Astrocyte of the hippocampus (primary cell): ENCODE measurements around the gene FSD1.
A peak's percentile ranks its signal among the peaks of the same experiment; 100 is the strongest.
"Not testable (repeated sequence)": the region's sequence is repeated elsewhere in the genome, so short reads cannot be mapped to it uniquely, and the experiment has no call there.

Source experiments
- DNase-seq: peaks from one replicate; pipeline ENCODE4 v3.0.0; 2011; ENCODE audit warnings: low read depth, low spot score

Gene FSD1

DNA sequence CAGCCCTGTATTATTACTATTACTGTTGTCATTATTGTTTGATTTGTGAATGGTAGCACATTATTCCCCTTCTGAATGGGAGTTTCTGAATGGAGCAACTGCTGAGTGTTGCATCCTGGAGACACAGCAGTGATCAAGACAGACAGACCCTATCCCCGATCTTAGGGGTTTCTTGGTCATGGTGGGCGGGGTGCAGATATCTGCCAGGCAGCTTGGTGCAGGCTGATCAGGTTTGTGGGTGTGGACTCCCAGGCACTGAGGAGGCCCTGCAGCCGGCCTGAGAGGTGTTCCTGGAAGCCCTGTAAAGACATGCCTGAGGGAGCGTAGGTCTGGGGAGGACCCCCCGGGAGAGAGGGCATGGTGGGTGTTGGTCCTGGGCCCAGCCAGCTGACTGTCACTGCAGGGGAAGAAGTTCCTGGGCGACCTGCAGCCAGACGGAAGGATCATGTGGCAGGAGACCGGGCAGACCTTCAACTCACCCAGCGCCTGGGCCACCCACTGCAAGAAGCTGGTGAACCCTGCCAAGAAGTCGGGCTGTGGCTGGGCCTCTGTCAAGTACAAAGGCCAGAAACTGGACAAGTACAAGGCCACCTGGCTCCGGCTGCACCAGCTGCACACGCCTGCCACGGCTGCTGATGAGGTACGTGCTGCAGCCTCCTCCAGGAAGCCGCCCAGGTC lies 41.1 kb downstream of the FSD1 start:
- no peak for DNase-seq

DNA sequence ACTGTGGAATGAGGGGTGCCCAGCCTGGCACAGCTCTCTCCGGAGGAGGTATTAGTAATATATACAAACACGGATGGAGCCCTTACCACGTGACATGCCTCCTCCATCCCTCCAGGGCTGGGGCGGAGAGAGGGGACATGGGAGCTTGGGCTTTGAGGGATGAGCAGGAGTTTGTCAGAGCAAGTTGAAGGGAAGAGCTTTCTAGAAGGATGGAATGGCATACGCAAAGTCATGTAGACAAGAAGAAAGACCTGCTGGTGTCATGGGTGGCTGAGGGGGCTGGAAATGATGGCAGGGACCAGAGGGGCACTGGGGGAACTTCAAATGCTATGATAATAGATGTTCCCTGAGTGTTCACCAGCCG lies 41.6 kb downstream of the FSD1 start:
- DNase-seq, result no peak

DNA sequence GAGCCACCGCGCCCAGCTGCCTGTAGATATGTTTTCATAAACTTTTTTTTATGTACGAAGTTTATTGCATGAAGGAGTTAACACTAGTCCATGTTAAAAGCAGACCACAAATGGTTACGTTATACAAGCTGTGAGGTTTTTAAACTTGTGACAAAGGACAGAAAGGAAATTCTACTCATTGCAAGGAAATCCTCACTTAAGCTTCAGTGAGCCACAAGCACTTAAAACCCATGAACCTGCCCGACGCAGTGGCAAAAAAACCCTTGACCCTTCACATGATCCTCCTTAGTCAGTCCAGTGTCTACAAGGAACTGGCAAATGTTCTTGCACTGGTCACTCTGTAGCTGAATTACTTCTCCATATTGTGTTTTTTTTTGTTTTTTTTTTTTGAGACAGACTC lies 43.1 kb downstream of the FSD1 start:
- no peak for DNase-seq

DNA sequence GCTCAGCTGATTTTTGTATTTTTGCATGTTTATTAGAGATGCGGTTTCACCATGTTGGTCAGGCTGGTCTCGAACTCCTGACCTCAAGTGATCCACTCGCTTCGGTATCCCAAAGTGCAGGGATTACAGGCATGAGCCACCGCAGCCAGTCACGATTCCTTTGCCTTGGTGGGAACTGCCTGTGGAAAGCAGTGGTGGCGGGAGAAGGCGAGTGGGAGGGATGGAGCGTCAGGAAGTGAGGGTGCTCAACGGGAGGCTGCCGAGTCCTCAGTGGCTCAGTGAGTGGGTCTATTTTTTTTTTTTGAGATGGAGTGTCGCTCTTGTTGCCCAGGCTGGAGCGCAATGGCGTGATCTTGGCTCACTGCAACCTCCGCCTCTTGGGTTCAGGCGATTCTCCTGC lies 44.8 kb downstream of the FSD1 start:
- not testable (repeated sequence) for DNase-seq

- no peak for DNase-seq
Measured at GRCh38 chr19:4350111-4350510, 45.7 kb downstream of the FSD1 start.

DNA sequence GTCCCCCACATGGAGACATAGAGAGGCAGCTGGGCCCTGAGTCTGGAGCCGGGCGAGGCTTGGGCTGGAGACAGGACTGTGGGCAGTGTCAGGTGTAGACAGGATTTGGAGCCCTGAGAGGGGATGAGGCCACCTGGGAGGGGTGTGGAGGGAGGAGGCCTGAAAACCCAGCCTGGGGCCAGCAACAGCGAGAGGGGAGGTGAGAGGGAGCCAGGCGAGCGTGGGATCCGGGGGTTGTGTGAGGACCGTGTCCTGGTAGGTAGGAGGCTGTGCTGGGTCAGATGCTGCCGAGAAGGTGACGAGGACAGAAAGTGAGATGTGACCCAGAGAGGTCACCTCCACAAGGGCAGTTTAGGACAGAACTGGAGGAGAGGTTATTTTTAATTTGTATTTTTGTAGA lies 46.3 kb downstream of the FSD1 start:
- no peak for DNase-seq

- peak; percentile 74 for DNase-seq
Measured at GRCh38 chr19:4352701-4353121, 48.3 kb downstream of the FSD1 start.

DNA sequence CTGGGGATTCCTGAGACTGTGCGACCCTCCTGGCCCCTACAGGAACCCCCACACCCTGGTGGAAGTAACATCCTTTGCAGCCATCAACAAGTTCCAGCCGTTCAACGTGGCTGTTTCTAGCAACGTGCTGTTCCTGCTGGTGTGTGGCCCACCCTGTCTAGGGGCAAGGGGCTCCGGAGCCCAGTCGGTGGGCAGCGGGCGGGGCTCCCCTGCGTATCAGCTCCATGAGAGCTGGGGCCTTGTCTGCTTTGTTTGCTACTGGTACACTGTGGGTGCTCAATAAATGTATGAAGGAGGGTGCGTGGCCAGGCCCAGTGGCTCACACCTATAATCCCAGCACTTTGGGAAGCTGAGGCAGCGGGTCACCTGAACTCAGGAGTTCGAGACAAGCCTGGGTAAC lies 49.9 kb downstream of the FSD1 start:
- DNase-seq, result no peak

DNA sequence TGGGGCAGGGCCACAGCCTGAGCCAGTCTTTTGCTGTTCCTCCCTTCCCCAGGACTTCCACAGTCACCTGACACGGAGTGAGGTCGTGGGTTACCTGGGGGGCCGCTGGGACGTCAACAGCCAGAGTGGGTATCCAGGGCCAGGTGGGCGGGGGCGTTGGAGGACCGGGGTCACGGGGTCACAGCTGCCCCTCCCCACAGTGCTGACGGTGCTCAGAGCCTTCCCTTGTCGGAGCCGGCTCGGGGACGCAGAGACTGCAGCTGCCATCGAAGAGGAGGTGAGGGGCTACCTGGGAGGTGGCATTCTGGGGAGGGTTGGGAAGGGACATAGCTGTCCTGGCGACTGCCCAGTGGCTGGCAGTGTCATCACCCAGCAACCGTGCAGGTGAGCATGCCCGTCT lies 50.5 kb downstream of the FSD1 start:
- DNase-seq, result no peak

DNA sequence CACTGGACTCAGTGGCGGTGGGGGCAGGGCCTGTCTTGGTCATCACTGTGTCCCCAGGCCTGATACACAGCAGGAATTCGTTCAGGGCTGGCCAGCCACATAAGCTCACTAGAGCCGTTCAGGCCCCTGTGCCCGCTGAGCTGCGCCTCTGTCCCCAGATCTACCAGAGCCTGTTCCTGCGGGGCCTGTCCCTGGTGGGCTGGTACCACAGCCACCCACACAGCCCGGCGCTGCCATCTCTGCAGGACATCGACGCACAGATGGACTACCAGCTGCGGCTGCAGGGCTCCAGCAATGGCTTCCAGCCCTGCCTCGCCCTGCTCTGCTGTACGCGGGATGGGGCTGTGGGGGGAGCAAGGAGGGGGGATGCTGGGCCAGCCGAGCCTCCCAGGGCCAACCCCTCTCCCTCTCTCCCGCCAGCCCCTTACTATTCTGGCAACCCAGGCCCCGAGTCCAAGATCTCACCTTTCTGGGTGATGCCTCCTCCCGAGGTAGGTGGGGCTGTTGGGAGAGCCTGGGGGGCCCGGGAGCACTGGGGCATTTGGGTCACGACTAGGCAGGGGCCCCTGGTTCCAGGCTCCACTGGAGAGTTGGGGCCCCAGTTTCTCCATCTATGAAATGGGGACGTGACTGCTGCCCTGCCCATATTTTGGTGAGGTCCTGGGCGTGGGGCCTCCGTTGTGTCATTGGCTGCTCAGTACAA lies 52.8 kb downstream of the FSD1 start:
- DNase-seq, result no peak

DNA sequence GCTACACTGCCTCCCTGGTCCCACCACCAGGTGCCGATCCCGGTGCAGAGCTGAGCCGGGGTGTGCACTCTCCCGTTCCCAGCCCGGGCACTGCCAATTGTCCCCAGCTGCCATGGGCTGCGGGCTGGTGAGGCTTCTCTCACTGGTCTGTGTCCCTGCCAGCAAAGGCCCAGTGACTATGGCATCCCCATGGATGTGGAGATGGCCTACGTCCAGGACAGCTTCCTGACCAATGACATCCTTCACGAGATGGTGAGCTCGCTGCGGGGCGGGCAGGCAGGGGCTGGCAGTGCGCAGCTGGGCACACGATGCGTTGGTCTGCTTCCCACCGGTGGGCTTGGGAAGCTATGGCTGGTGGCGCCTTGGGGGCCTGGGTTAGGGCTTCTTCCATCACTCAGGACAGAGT lies 53.5 kb downstream of the FSD1 start:
- DNase-seq, result no peak

- DNase-seq, result no peak
Measured at GRCh38 chr19:4358709-4359626, 54.6 kb downstream of the FSD1 start.

GRCh38 chr19:4359627-4360000 lies 55.2 kb downstream of the FSD1 start:
- DNase-seq, result no peak

DNA sequence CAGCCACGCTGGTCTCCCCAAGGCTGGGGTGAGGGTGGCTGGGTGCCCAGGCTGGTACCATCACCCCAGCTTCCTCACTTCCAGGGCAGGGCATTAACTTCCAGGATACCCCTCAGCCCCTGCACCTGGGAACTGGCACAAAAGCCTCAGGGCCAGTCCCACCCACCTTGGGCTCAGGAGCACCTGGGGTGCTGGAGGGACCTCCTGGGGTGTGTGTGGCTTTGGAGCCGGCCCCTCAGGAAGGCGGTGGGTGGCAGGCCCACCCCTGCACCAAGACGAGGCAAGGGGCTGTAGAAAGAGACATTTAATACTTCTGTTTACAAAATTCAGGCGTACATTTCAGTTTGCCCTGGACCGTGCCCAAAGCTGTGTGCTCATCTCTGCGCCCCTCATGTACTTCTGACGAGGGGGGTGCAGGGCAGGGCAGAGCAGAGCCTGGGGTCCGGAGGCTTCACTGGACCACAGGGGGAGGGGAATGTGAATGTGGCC lies 55.7 kb downstream of the FSD1 start:
- no peak for DNase-seq

DNA sequence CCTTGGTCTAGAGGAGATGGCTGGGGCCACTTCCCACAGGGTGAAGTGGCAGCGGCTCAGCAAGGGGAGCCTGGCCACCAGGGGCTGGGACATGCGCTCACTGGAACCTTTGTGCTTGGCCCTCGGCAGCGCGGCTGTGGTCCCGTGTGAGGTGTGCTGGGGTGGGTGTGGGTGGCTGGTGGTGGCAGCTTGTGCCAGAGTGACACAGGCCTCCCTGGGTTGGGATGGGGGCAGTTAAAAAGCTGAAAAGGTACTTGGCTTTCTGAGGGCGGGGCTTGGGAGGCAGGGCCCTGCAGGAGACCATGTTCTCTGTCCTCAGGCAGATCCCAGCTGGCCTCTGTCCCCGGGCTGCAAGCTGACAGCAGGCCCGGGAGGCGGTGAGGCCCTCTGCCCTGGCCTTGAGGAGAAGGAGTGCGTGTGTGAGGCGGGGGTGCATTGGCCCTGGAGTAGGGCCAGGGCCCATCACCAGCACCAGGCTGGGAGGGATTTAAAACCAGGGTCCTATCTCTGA lies 56.3 kb downstream of the FSD1 start:
- DNase-seq, result no peak

DNA sequence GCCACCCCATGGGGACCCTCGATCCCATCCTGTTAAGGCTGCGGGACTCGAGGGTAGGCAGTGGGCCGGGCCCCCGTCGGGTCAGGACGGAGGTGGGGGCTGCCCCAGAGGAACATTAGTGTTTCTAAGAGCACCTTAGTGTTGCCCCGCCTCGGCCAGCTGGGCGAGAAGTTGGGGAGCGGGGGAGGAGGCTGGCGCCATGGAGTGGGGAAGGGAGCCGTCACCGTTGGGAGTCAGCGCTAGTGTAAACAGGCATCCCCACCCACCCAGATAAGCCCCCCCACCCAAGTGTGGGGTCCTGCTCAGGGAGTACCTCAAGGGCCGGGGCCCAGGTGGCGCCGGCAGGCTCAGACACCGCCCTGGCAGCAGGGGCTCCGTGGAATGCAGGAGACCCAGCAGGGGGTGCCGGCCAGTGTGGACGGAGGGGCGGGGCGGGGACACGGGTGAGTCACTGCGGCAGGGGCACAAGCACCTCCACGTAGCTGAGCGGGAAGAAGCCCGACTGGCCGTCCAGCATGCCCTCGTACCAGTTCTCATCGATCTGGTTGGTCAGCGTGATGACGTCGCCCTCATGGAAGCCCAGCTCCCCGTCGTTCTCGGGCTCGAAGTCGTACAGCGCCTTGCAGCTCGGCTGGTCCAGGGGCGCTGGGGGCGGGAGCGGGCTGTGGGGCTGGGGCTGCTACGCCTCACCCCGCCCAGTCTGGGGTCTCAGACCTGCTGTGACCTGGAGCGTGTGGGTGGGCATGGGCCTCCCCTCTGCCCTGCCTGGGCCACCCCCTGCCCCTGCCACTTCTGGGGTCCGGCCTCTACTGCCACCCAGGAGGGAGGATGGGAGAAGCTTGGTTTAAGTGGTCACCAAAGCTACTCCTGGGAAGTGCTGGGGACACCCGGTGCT lies 57.0 kb downstream of the FSD1 start:
- peak; percentile 47 for DNase-seq

DNA sequence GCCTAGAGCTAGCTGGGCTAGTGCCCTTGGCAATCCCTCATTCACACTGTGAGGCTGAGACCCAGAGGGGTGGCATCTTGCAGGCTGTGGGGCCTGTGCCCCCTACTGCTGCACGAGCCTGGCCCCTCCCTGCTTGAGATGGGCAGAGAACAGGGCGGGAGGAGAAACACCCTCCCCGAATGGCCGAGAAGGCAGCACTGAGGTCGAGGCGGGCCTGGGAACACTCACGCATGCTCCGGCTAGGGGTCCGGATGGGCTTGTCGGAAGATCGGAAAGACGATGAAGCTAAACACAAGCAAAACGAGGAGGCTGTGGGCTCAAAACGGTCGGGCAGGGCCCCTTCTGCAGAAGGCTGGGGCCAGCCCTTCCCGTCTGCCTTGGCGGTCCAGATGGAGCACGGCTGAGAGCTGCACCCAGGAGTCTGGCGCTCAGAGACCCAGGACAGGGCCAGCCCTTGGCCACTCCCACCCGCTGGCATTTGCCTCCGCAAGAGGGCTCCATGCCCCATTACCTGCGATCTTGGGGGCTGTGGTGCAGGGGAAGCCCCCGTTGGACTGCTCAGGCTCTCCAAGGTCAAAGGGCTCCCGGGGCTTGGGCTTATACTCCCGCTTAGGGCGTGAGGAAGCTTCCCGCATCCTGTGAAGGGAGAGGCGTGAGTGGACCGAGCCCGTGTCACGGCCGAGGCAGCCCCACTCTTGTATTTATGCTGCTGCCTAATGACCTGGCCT lies 57.9 kb downstream of the FSD1 start:
- DNase-seq, result no peak

DNA sequence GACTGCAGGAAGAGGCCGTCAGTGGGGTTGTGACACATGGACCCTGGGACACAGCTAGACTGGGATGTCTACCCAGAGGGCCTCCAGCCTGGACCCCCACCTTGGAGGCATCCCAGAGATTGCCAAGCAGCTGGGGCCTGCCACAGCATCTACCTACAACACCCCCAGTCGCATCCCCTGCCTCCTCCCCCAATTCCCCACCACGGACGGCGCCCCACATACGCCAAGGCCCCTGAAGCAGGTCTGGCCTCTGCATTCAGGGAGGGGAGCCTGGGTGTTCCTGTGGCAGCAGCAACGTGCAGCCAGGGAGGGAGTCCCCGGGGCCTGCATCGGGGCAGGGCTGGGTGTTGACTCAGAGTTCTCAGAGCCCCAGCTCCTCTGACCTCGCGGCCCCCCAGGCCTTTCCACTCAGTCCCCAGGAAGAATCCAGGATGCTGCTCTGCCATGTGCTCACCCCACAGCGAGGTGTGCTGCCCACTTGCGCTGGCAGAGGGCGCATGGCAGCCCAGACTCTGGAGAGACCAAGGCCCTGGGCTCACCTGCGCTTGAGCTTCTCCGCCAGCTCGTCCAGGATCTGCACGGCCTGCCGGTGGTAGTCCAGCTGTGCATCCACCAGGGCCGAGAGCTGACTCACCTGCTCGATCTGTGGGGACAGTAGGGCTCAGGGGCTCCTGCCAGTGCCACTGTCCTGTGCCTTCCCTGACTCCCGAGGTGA lies 58.6 kb downstream of the FSD1 start:
- DNase-seq, result no peak

- no peak for DNase-seq
Measured at GRCh38 chr19:4363571-4364304, 59.3 kb downstream of the FSD1 start.
